IMR-90 (cell line): ENCODE data around the gene CLOCK. TPM values are rescaled to one million over a fixed set of nuclear protein-coding genes. Genes with fewer than 3 reads are reported as not detected.

Experiments
- ATAC-seq: fragments of 200-7000 bp; cut with Tn5 transposase; 2 replicates; pipeline ENCODE4 v1.9.1; 2020; ENCODE audit warnings: low read depth, mild to moderate bottlenecking, moderate library complexity
- BruUV-seq: library from RNA; stranded (reverse); fragments of 400-500 nt; replicated peaks from 2 replicates; lab custom pipeline; 2021; lab: Mats Ljungman, UMichigan
- CTCF ChIA-PET: fragments of 300-600 bp; formaldehyde crosslinking; extraction: SDS; loops from one replicate; lab custom pipeline; 2021; ENCODE audit warnings: antibody characterized with exemption; lab: Yijun Ruan, JAX
- POLR2A ChIA-PET: fragments of 300-600 bp; sonication (Branson Sonifier 250); formaldehyde crosslinking; loops from one replicate; lab custom pipeline; 2022; ENCODE audit warnings: antibody characterized with exemption; ENCODE audit not compliant: unreplicated experiment; lab: Charles Lee
- DNase-seq: peaks from one replicate; pipeline ENCODE4 v3.0.0; 2013
- H2AFZ ChIP-seq: replicated peaks from 2 replicates; pipeline ENCODE3; 2013; ENCODE audit warnings: low read length, mild to moderate bottlenecking; ENCODE audit not compliant: poor library complexity
- H2AK5ac ChIP-seq: 2 replicates; pipeline ENCODE4 v1.6.1; 2013; ENCODE audit warnings: low read depth, low read length, inconsistent platforms
- H2AK9ac ChIP-seq: replicated peaks from 2 replicates; pipeline ENCODE3; 2013; ENCODE audit warnings: mild to moderate bottlenecking, low read depth, low read length, moderate library complexity; ENCODE audit not compliant: poor library complexity
- H2BK120ac ChIP-seq: 2 replicates; pipeline ENCODE4 v1.6.1; 2013; ENCODE audit warnings: low read depth, low read length, inconsistent platforms
- H2BK15ac ChIP-seq: 3 replicates; pipeline ENCODE4 v1.6.1; 2013; ENCODE audit warnings: low read depth, low read length, inconsistent platforms
- H2BK20ac ChIP-seq: 2 replicates; pipeline ENCODE4 v1.6.1; 2013; ENCODE audit warnings: low read depth, mild to moderate bottlenecking, inconsistent platforms, low read length, moderate library complexity
- H2BK5ac ChIP-seq: 2 replicates; pipeline ENCODE4 v1.6.1; 2013; ENCODE audit warnings: mild to moderate bottlenecking, low read depth, low read length, inconsistent platforms; ENCODE audit not compliant: poor library complexity, severe bottlenecking
- H3K14ac ChIP-seq: replicated peaks from 2 replicates; pipeline ENCODE4 v1.6.1; 2013; ENCODE audit warnings: low read depth, low read length, inconsistent platforms
- H3K18ac ChIP-seq: 2 replicates; pipeline ENCODE4 v1.6.1; 2013; ENCODE audit warnings: low read depth, low read length, control low read depth
- H3K23ac ChIP-seq: 2 replicates; pipeline ENCODE4 v1.6.1; 2013; ENCODE audit warnings: low read depth, low read length, inconsistent platforms
- H3K27ac ChIP-seq: 2 replicates; pipeline ENCODE4 v1.5.1; 2013; ENCODE audit warnings: mild to moderate bottlenecking, control low read depth, low read length; ENCODE audit not compliant: insufficient read depth
- H3K27me3 ChIP-seq: 2 replicates; pipeline ENCODE4 v1.6.1; 2013; ENCODE audit warnings: low read length; ENCODE audit not compliant: control insufficient read depth, insufficient read depth
- H3K36me3 ChIP-seq: 2 replicates; pipeline ENCODE4 v1.6.1; 2013; ENCODE audit warnings: low read length, mixed read lengths; ENCODE audit not compliant: control insufficient read depth, insufficient read depth
- H3K4ac ChIP-seq: 2 replicates; pipeline ENCODE4 v1.6.1; 2013; ENCODE audit warnings: low read depth, low read length, inconsistent platforms
- H3K4me1 ChIP-seq: 2 replicates; pipeline ENCODE4 v1.6.1; 2013; ENCODE audit warnings: low read length, mixed read lengths; ENCODE audit not compliant: control insufficient read depth, insufficient read depth
- H3K4me2 ChIP-seq: 2 replicates; pipeline ENCODE4 v1.6.1; 2013; ENCODE audit warnings: low read depth, mild to moderate bottlenecking, control low read depth, low read length, moderate library complexity
- H3K4me3 ChIP-seq: 2 replicates; pipeline ENCODE4 v1.5.1; 2013; ENCODE audit warnings: low read depth, mild to moderate bottlenecking, control low read depth, low read length, moderate library complexity; ENCODE audit not compliant: insufficient read depth
- H3K56ac ChIP-seq: 2 replicates; pipeline ENCODE4 v1.6.1; 2013; ENCODE audit warnings: low read length, inconsistent platforms; ENCODE audit not compliant: insufficient read depth; ENCODE audit errors: extremely low read depth
- H3K79me1 ChIP-seq, 2 experiments: 2 replicates each; pipeline ENCODE4 v1.6.1; 2013; ENCODE audit warnings: low read length in 2 of 2, inconsistent platforms in 1 of 2, low read depth in 1 of 2
- H3K9ac ChIP-seq: 2 replicates; pipeline ENCODE4 v1.6.1; 2013; ENCODE audit warnings: low read depth, low read length, control low read depth
- H3K9me1 ChIP-seq: 2 replicates; pipeline ENCODE4 v1.6.1; 2013; ENCODE audit warnings: low read length, inconsistent platforms; ENCODE audit not compliant: insufficient read depth
- H3K9me3 ChIP-seq: 2 replicates; pipeline ENCODE4 v1.6.1; 2013; ENCODE audit warnings: low read length; ENCODE audit not compliant: control insufficient read depth, insufficient read depth
- H4K20me1 ChIP-seq: 2 replicates; pipeline ENCODE4 v1.6.1; 2013; ENCODE audit warnings: low read length, inconsistent platforms; ENCODE audit not compliant: insufficient read depth
- H4K5ac ChIP-seq: 2 replicates; pipeline ENCODE4 v1.6.1; 2013; ENCODE audit warnings: mild to moderate bottlenecking, low read depth, low read length, control low read depth
- H4K8ac ChIP-seq, 2 experiments: 2 replicates each; pipeline ENCODE4 v1.6.1; 2013; ENCODE audit warnings: low read depth in 2 of 2, low read length in 2 of 2, control low read depth in 1 of 2, inconsistent platforms in 1 of 2
- H4K91ac ChIP-seq: 2 replicates; pipeline ENCODE4 v1.6.1; 2013; ENCODE audit warnings: low read depth, low read length, inconsistent platforms; ENCODE audit not compliant: insufficient read depth
- BHLHE40 ChIP-seq: fragments of 150-350 bp; IDR thresholded peaks from 2 replicates; pipeline ENCODE4 v1.6.1; 2016; ENCODE audit warnings: mild to moderate bottlenecking, low read depth, low read length
- CEBPB ChIP-seq: IDR thresholded peaks from 2 replicates; pipeline ENCODE4 v1.6.1; 2012; ENCODE audit warnings: low read depth, low read length, improper control_type of control experiment
- CHD1 ChIP-seq: IDR thresholded peaks from 2 replicates; pipeline ENCODE4 v1.6.1; 2012; ENCODE audit warnings: low read depth, low read length, improper control_type of control experiment
- CTCF ChIP-seq: conservative IDR thresholded peaks from 2 replicates; pipeline ENCODE4 v1.5.1; 2012; ENCODE audit warnings: mild to moderate bottlenecking, low read depth, low read length, improper control_type of control experiment
- MAFK ChIP-seq: IDR thresholded peaks from 2 replicates; pipeline ENCODE4 v1.6.1; 2012; ENCODE audit warnings: low read depth, low read length, improper control_type of control experiment
- MAZ ChIP-seq: IDR thresholded peaks from 2 replicates; pipeline ENCODE4 v1.6.1; 2012; ENCODE audit warnings: low read depth, mild to moderate bottlenecking, low read length, improper control_type of control experiment, moderate library complexity, borderline replicate concordance
- MXI1 ChIP-seq: IDR thresholded peaks from 2 replicates; pipeline ENCODE4 v1.6.1; 2012; ENCODE audit warnings: low read depth, mild to moderate bottlenecking, low read length, moderate library complexity, borderline replicate concordance
- NFE2L2 ChIP-seq: fragments of 150-350 bp; IDR thresholded peaks from 2 replicates; pipeline ENCODE4 v1.6.1; 2016; ENCODE audit warnings: low read depth, mild to moderate bottlenecking, low read length
- POLR2A ChIP-seq: IDR thresholded peaks from 2 replicates; pipeline ENCODE4 v1.6.1; 2012; ENCODE audit warnings: mild to moderate bottlenecking, low read depth, low read length
- RAD21 ChIP-seq: IDR thresholded peaks from 2 replicates; pipeline ENCODE4 v1.6.1; 2012; ENCODE audit warnings: low read length, improper control_type of control experiment
- RCOR1 ChIP-seq: IDR thresholded peaks from 2 replicates; pipeline ENCODE4 v1.6.1; 2012; ENCODE audit warnings: mild to moderate bottlenecking, low read length, improper control_type of control experiment; ENCODE audit not compliant: insufficient replicate concordance
- RFX5 ChIP-seq: IDR thresholded peaks from 2 replicates; pipeline ENCODE4 v1.8.0; 2012; ENCODE audit warnings: low read depth, mild to moderate bottlenecking, low read length, moderate library complexity
- WGBS, 2 experiments: methylation state at CpG; one replicate each; pipeline versions ENCODE4 v1.1.5 to v1.1.7; 2013; ENCODE audit warnings: missing lambda C conversion rate in 2 of 2; ENCODE audit not compliant: insufficient read length in 1 of 2; ENCODE audit errors: extremely low coverage in 2 of 2; 5-methylcytosine and 5-hydroxymethylcytosine counted together
- dilution Hi-C: fragments of 300-500 bp; cut with HindIII; formaldehyde crosslinking; loops from one replicate; pipeline ENCODE4 v1.14.3; 2018; ENCODE audit warnings: low sequenced_read_pairs; ENCODE audit not compliant: unreplicated experiment
- in situ Hi-C: fragments of 300-500 bp; cut with MboI; formaldehyde crosslinking; loops from 3 replicates; pipeline ENCODE4 v1.14.3; 2019; ENCODE audit warnings: low sequenced_read_pairs, inconsistent platforms, mixed read lengths
- intact Hi-C: fragments of 100-400 bp; cut with micrococcal nuclease; formaldehyde crosslinking; loops from 2 replicates; pipeline ENCODE4 v1.10.0; 2022
- polyA plus RNA-seq, 3 experiments: library from polyadenylated mRNA; depleted of rRNA; stranded (reverse); fragments of >200 nt; gene quantifications; 2 replicates each; pipeline ENCODE4 v1.2.3, GENCODE V29; 2012; ENCODE audit warnings: low replicate concordance in 1 of 3
- total RNA-seq: library from RNA; depleted of rRNA; stranded (reverse); fragments of >200 nt; gene quantifications from 2 replicates; pipeline ENCODE4 v1.2.3, GENCODE V29; 2012

The CLOCK gene
- total and polyA plus RNA-seq, 2 of the 4 experiments (the other 2 are of a cell fraction) = 7.3 to 53.4 TPM

- Histone ChIP-seq H4K5ac (peak overlapping the region; percentile 26; the same call in 1 of the 2 replicates), H3K14ac (peak overlapping the region; percentile 51), H3K79me1 (peaks cover 4 to 18% of the 10 kb centered on the region in 2 experiments), H4K8ac (peak overlapping the region in 1 of 2 experiments; percentile 53; a peak in 3 of 4 replicates), H3K56ac (peak overlapping the region; percentile 85), H4K20me1 (peaks cover 6% of the 10 kb centered on the region; the same call in 1 of the 2 replicates), H3K9ac (peak overlapping the region; percentile 64), H3K4me3 (peak overlapping the region; percentile 62), H3K4ac (peak overlapping the region; percentile 75; the same call in 1 of the 2 replicates), H2AK9ac (peak overlapping the region; percentile 0), H3K23ac (peak overlapping the region; percentile 63; the same call in 1 of the 2 replicates), H3K9me3 (no peaks in the 10 kb centered on the region), H3K27me3 (no peaks in the 10 kb centered on the region), H2BK15ac (no peak overlapping the region), H2AK5ac (no peak overlapping the region; the same call in 1 of the 2 replicates), H4K91ac (peak overlapping the region; percentile 20), H2BK120ac (peak overlapping the region; percentile 44), H3K9me1 (peaks cover 4% of the 10 kb centered on the region), H3K18ac (peak overlapping the region; percentile 51), H3K36me3 (no peaks in the 10 kb centered on the region), H2BK20ac (no peak overlapping the region), H3K4me2 (peak overlapping the region; percentile 92), H3K27ac (peak overlapping the region; percentile 75), H2AFZ (peak overlapping the region; percentile 86), H2BK5ac (peak overlapping the region; percentile 68), H3K4me1 (peaks cover 5% of the 10 kb centered on the region; the same call in 1 of the 2 replicates)
- WGBS, 2 experiments = 0% methylated on average over 27 of the region's 87 CpGs; no CpG with 5 or more reads in 1 of the 2 experiments
- dilution Hi-C loops (no loop called here), intact Hi-C loops (loop anchor here (1.0 to 10.0 kb wide), 4 partner anchors 51 to 199 kb away; partner anchors contain the start of gene SRD5A3), in situ Hi-C loops (loop anchor here (5.0 to 25.0 kb wide), 2 partner anchors 99 to 1259 kb away; no protein-coding TSS in a partner anchor)
- ChIA-PET CTCF (interaction anchor here (0.7 to 1.7 kb wide), 2 partner anchors 10 to 182 kb away, joined by 3 to 6 read pairs; no protein-coding TSS in a partner anchor), POLR2A (interaction anchor here (0.6 kb wide), 5 partner anchors 11 to 859 kb away, joined by 3 to 6 read pairs (median 4); no protein-coding TSS in a partner anchor)
- BruUV-seq = no TSS peak
- ATAC-seq = peak; percentile 45
- peak; percentile 62 for DNase-seq
- TF ChIP-seq MXI1 = no peak
- TF ChIP-seq CEBPB = no peak
- no peak for TF ChIP-seq RFX5
- TF ChIP-seq CHD1 = no peak
- peak; percentile 86 for TF ChIP-seq BHLHE40
- TF ChIP-seq CTCF = no peak
- no peak for TF ChIP-seq RCOR1
- TF ChIP-seq POLR2A = peak; percentile 64; the same call in 1 of the 2 replicates
- TF ChIP-seq NFE2L2 = no peak
- TF ChIP-seq MAZ = peak; percentile 70
- TF ChIP-seq RAD21 = no peak
- TF ChIP-seq MAFK = no peak
These were observed 836 bp downstream of the CLOCK start for GRCh38 chr4:55545641-55546505.
